CD4-positive, alpha-beta T cell treated with Interleukin-2 at 100 ng/mL for 4 hours (primary cell): ENCODE data around the gene PAPPA2.
"Not testable (repeated sequence)": the region's sequence is repeated elsewhere in the genome, so short reads cannot be mapped to it uniquely, and the experiment has no call there.

ENCODE experiments used
- DNase-seq: peaks from one replicate; pipeline ENCODE4 v3.0.0-alpha.2; 2020; ENCODE audit warnings: low spot score

Gene PAPPA2

GRCh38 chr1:176693697-176694329 lies 230.8 kb downstream of the PAPPA2 start:
- DNase-seq = no peak

GRCh38 chr1:176694713-176695112 lies 231.7 kb downstream of the PAPPA2 start:
- DNase-seq = no peak

GRCh38 chr1:176696109-176696508 lies 233.1 kb downstream of the PAPPA2 start:
- no peak for DNase-seq

GRCh38 chr1:176696689-176697088 lies 233.7 kb downstream of the PAPPA2 start:
- DNase-seq = no peak

- no peak for DNase-seq
Measured at GRCh38 chr1:176699821-176700220, 236.8 kb downstream of the PAPPA2 start.

GRCh38 chr1:176701151-176701866 lies 238.3 kb downstream of the PAPPA2 start:
- DNase-seq = no peak

GRCh38 chr1:176702901-176703300 lies 239.9 kb downstream of the PAPPA2 start:
- DNase-seq = no peak

- DNase-seq = no peak
Measured at GRCh38 chr1:176705585-176705984, 242.6 kb downstream of the PAPPA2 start.

GRCh38 chr1:176717066-176717750 lies 254.2 kb downstream of the PAPPA2 start:
- DNase-seq = no peak

GRCh38 chr1:176719447-176719846 lies 256.5 kb downstream of the PAPPA2 start:
- DNase-seq = no peak

- DNase-seq = no peak
Measured at GRCh38 chr1:176720838-176721237, 257.9 kb downstream of the PAPPA2 start.

GRCh38 chr1:176733661-176734060 lies 270.7 kb downstream of the PAPPA2 start:
- DNase-seq = no peak

GRCh38 chr1:176735201-176735600 lies 272.2 kb downstream of the PAPPA2 start:
- DNase-seq = no peak

- DNase-seq = no peak
Measured at GRCh38 chr1:176736015-176736414, 273.0 kb downstream of the PAPPA2 start.

- DNase-seq = no peak
Measured at GRCh38 chr1:176741181-176741580, 278.2 kb downstream of the PAPPA2 start.

GRCh38 chr1:176742322-176742721 lies 279.3 kb downstream of the PAPPA2 start:
- DNase-seq = no peak

GRCh38 chr1:176744142-176744541 lies 281.2 kb downstream of the PAPPA2 start:
- no peak for DNase-seq

GRCh38 chr1:176745945-176746344 lies 283.0 kb downstream of the PAPPA2 start:
- DNase-seq = no peak

GRCh38 chr1:176752505-176752904 lies 289.5 kb downstream of the PAPPA2 start:
- no peak for DNase-seq

GRCh38 chr1:176754676-176755075 lies 291.7 kb downstream of the PAPPA2 start:
- DNase-seq = no peak

GRCh38 chr1:176756817-176757216 lies 293.8 kb downstream of the PAPPA2 start:
- DNase-seq = not testable (repeated sequence)

- no peak for DNase-seq
Measured at GRCh38 chr1:176765608-176766007, 302.6 kb downstream of the PAPPA2 start.

- no peak for DNase-seq
Measured at GRCh38 chr1:176766779-176767178, 303.8 kb downstream of the PAPPA2 start.
